Lower leg skin (tissue), 4 donors: Measurements from ENCODE around the gene UBAP1L. TPM values are rescaled to one million over a fixed set of nuclear protein-coding genes. Genes with fewer than 3 reads are reported as not detected.
"Not testable (repeated sequence)": the region's sequence is repeated elsewhere in the genome, so short reads cannot be mapped to it uniquely, and the experiment has no call there.

ENCODE experiments used
- DNase-seq, 2 donors: peaks; one replicate each; pipeline ENCODE4 v3.0.0-alpha.2; 2019; ENCODE audit warnings: low spot score in 2 of 2
- H3K4me3 ChIP-seq: fragments of 200-600 bp; sonication (generic); 2 replicates; pipeline ENCODE4 v1.5.1; 2017; ENCODE audit warnings: mild to moderate bottlenecking, low read depth; ENCODE audit not compliant: poor library complexity, severe bottlenecking
- CTCF ChIP-seq, 3 donors: fragments of 450-650 bp; IDR thresholded peaks; one replicate each; pipeline ENCODE4 v1.5.1; 2016; ENCODE audit warnings: antibody characterized with exemption in 3 of 3, mild to moderate bottlenecking in 3 of 3, moderate library complexity in 2 of 3
- POLR2A ChIP-seq, 2 donors: fragments of 450-650 bp; IDR thresholded peaks; one replicate each; pipeline ENCODE4 v1.6.1; 2016 to 2017; ENCODE audit warnings: antibody characterized with exemption in 2 of 2, mild to moderate bottlenecking in 1 of 2, moderate library complexity in 1 of 2
- WGBS, 2 donors: methylation state at CpG; one replicate each; pipeline ENCODE4 v1.1.5; 2018; 5-methylcytosine and 5-hydroxymethylcytosine counted together
- intact Hi-C: fragments of 100-400 bp; cut with DNase I; formaldehyde crosslinking; loops from one replicate; pipeline ENCODE4 v1.15.0; 2023; ENCODE audit warnings: low total_unique reads
- total RNA-seq, 4 donors: library from RNA; depleted of rRNA; stranded (reverse); fragments of >200 nt; gene quantifications; one replicate each; pipeline ENCODE4 v1.1.0, GENCODE V29; 2016

The UBAP1L gene
- total RNA-seq, 4 donors from 2014 or later = 1.7 to 3.3 (median 3.0) TPM

- no peak overlapping the region for H3K4me3 ChIP-seq
- intact Hi-C loops = no loop called here
- no peak for DNase-seq
- WGBS, 2 donors = 75 to 81% methylated on average over 4 of the region's 4 CpGs
- no peak for TF ChIP-seq POLR2A (IDR thresholded peaks at IDR 0.05)
- TF ChIP-seq CTCF (IDR thresholded peaks at IDR 0.05) = no peak
Observed at GRCh38 chr15:65146438-65146837, 31.4 kb upstream of the UBAP1L start.

- DNase-seq, H3K4me3 ChIP-seq, intact Hi-C loops: not testable (repeated sequence)
- WGBS, 2 donors = 92 to 94% methylated on average over 6 of the region's 6 CpGs
Observed at GRCh38 chr15:65138631-65139030, 23.6 kb upstream of the UBAP1L start.

- WGBS, 2 donors = 96% methylated on average over 4 of the region's 4 CpGs
- DNase-seq, intact Hi-C loops, H3K4me3 ChIP-seq: not testable (repeated sequence)
Observed at GRCh38 chr15:65137893-65138292, 22.9 kb upstream of the UBAP1L start.

GRCh38 chr15:65137089-65137488, 22.1 kb upstream of the UBAP1L start:
- intact Hi-C loops, DNase-seq, H3K4me3 ChIP-seq: not testable (repeated sequence)
- WGBS, 2 donors = 94% methylated on average over 7 of the region's 7 CpGs

- intact Hi-C loops = no loop called here
- no peak for DNase-seq
- 87 to 90% methylated on average over 8 of the region's 8 CpGs for WGBS, 2 donors
- TF ChIP-seq POLR2A (IDR thresholded peaks at IDR 0.05) (no peak), CTCF (IDR thresholded peaks at IDR 0.05) (no peak)
- no peak overlapping the region for H3K4me3 ChIP-seq
Observed at GRCh38 chr15:65134538-65134937, 19.5 kb upstream of the UBAP1L start.

- TF ChIP-seq CTCF (IDR thresholded peaks at IDR 0.05) (no peak), POLR2A (IDR thresholded peaks at IDR 0.05) (no peak)
- intact Hi-C loops = no loop called here
- DNase-seq = peak; percentile 86 to 96
- H3K4me3 ChIP-seq = peak within 1 kb of the TSS; percentile 83
- 2% methylated on average over 27 to 30 of the region's 45 CpGs for WGBS, 2 donors
Observed at GRCh38 chr15:65133548-65134200, 18.7 kb upstream of the UBAP1L start, which contains the start of gene PDCD7. Gene PDCD7, minus strand, starts transcription at chr15:65133808. Its CDS starts 27 bp downstream, at chr15:65133781.

- DNase-seq = no peak
- intact Hi-C loops = no loop called here
- 0 to 1% methylated on average over 35 to 40 of the region's 93 CpGs for WGBS, 2 donors
- peak overlapping the region; percentile 83 for H3K4me3 ChIP-seq
- TF ChIP-seq CTCF (IDR thresholded peaks at IDR 0.05) (no peak), POLR2A (IDR thresholded peaks at IDR 0.05) (no peak)
Observed at GRCh38 chr15:65132878-65133547, 18.0 kb upstream of the UBAP1L start.
